GM12878 (cell line): ENCODE data around the gene ZNF385C. TPM values are rescaled to one million over a fixed set of nuclear protein-coding genes. Genes with fewer than 3 reads are reported as not detected.

Source experiments
- ATAC-seq: fragments of 200-7000 bp; cut with Tn5 transposase; 3 replicates; pipeline ENCODE4 v1.9.1; 2020; ENCODE audit warnings: mild to moderate bottlenecking, moderate library complexity
- BruUV-seq: library from RNA; stranded (reverse); fragments of 400-500 nt; replicated peaks from 2 replicates; lab custom pipeline; 2021; lab: Mats Ljungman, UMichigan
- CTCF ChIA-PET: fragments of 300-600 bp; sonication (Branson Sonifier 250); formaldehyde crosslinking; extraction: SDS; loops from one replicate; lab custom pipeline; 2021; ENCODE audit warnings: inconsistent platforms; lab: Yijun Ruan, JAX
- POLR2A ChIA-PET: fragments of 350-600 bp; formaldehyde crosslinking; extraction: SDS; loops from one replicate; lab custom pipeline; 2021; ENCODE audit warnings: inconsistent platforms; lab: Charles Lee
- RAD21 ChIA-PET: fragments of 300-600 bp; sonication (Branson Sonifier 250); formaldehyde crosslinking; loops from one replicate; lab custom pipeline; 2023; ENCODE audit warnings: antibody characterized with exemption; ENCODE audit not compliant: unreplicated experiment; lab: Charles Lee
- SMC1A ChIA-PET: fragments of 300-600 bp; sonication (Branson Sonifier 250); formaldehyde crosslinking; loops from one replicate; lab custom pipeline; 2023; ENCODE audit not compliant: unreplicated experiment, uncharacterized antibody; lab: Charles Lee
- DNase-seq: peaks from one replicate; pipeline ENCODE4 v3.0.0-alpha.2; 2011; ENCODE audit warnings: low read depth, low spot score
- FAIRE-seq: peaks from 3 replicates; lab custom pipeline; 2011; peaks lifted over from hg19 to GRCh38; lab: Jason Lieb, UNC
- H2AFZ ChIP-seq: 2 replicates; pipeline ENCODE4 v1.6.0; 2011; ENCODE audit warnings: low read depth, low read length, control low read depth; ENCODE audit not compliant: control insufficient read depth
- H3K27ac ChIP-seq: 2 replicates; pipeline ENCODE4 v1.5.1; 2011; ENCODE audit warnings: control low read depth; ENCODE audit not compliant: control insufficient read depth, insufficient read depth
- H3K27me3 ChIP-seq, 2 experiments: replicated peaks in 1 of 2; 2 replicates each; pipeline versions ENCODE4 v1.6.0 to v1.6.1; 2011; ENCODE audit warnings: low read length in 1 of 2; ENCODE audit not compliant: control insufficient read depth in 2 of 2, insufficient read depth in 2 of 2
- H3K36me3 ChIP-seq, 2 experiments: 2 replicates each; pipeline ENCODE4 v1.5.1; 2011; ENCODE audit warnings: low read length in 1 of 2; ENCODE audit not compliant: control insufficient read depth in 2 of 2, insufficient read depth in 2 of 2
- H3K4me1 ChIP-seq: 2 replicates; pipeline ENCODE4 v1.6.1; 2011; ENCODE audit warnings: mild to moderate bottlenecking, low read length, moderate library complexity, mixed read lengths; ENCODE audit not compliant: control insufficient read depth, insufficient read depth
- H3K4me2 ChIP-seq: 2 replicates; pipeline ENCODE4 v1.6.0; 2011; ENCODE audit warnings: control low read depth; ENCODE audit not compliant: control insufficient read depth, insufficient read depth
- H3K4me3 ChIP-seq: fragments of 200-600 bp; sonication (generic); 2 replicates; pipeline ENCODE4 v1.5.1; 2016
- H3K79me2 ChIP-seq: 2 replicates; pipeline ENCODE4 v1.6.0; 2011; ENCODE audit warnings: low read length; ENCODE audit not compliant: control insufficient read depth, insufficient read depth
- H3K9ac ChIP-seq: 2 replicates; pipeline ENCODE4 v1.8.0; 2011; ENCODE audit warnings: low read length, control low read depth, mixed read lengths; ENCODE audit not compliant: control insufficient read depth, insufficient read depth
- H3K9me3 ChIP-seq: replicated peaks from 3 replicates; pipeline ENCODE4 v1.5.1; 2011; ENCODE audit warnings: mild to moderate bottlenecking, low read length; ENCODE audit not compliant: control insufficient read depth, insufficient read depth
- H4K20me1 ChIP-seq: 2 replicates; pipeline ENCODE4 v1.6.0; 2011; ENCODE audit not compliant: control insufficient read depth, insufficient read depth
- CUX1 ChIP-seq: IDR thresholded peaks from 2 replicates; pipeline ENCODE4 v1.6.1; 2012; ENCODE audit warnings: improper control_type of control experiment, low read depth, low read length; ENCODE audit not compliant: insufficient replicate concordance
- EZH2 ChIP-seq: IDR thresholded peaks from 2 replicates; pipeline ENCODE4 v1.6.1; 2012; ENCODE audit warnings: low read depth, mild to moderate bottlenecking, control low read depth, inconsistent platforms, low read length, borderline replicate concordance; ENCODE audit not compliant: control insufficient read depth
- FOS ChIP-seq: IDR thresholded peaks from 3 replicates; pipeline ENCODE4 v1.6.1; 2011; ENCODE audit warnings: borderline replicate concordance; ENCODE audit not compliant: insufficient read length; ENCODE audit errors: extremely low read depth
- MAX ChIP-seq: IDR thresholded peaks from 2 replicates; pipeline ENCODE4 v1.6.1; 2012; ENCODE audit warnings: low read depth, low read length, improper control_type of control experiment
- NR2F1 ChIP-seq: fragments of 450-650 bp; conservative IDR thresholded peaks from 2 replicates; pipeline ENCODE4 v1.6.1; 2017; ENCODE audit warnings: mild to moderate bottlenecking
- POU2F2 ChIP-seq: IDR thresholded peaks from 3 replicates; pipeline ENCODE4 v1.6.1; 2011; ENCODE audit warnings: low read depth, mild to moderate bottlenecking, low read length, borderline replicate concordance
- RFX5 ChIP-seq: IDR thresholded peaks from 2 replicates; pipeline ENCODE4 v1.6.1; 2011; ENCODE audit warnings: low read depth, low read length, improper control_type of control experiment
- SRF ChIP-seq, 2 experiments: IDR thresholded peaks; 2 replicates each; pipeline ENCODE4 v1.6.1; 2011; ENCODE audit warnings: low read depth in 2 of 2, low read length in 2 of 2, mild to moderate bottlenecking in 1 of 2, moderate library complexity in 1 of 2
- USF1 ChIP-seq: IDR thresholded peaks from 2 replicates; pipeline ENCODE4 v1.6.1; 2011; ENCODE audit warnings: borderline replicate concordance, low read depth, mild to moderate bottlenecking, moderate library complexity, mixed read lengths, low read length; ENCODE audit not compliant: insufficient read depth; ENCODE audit errors: extremely low read length
- ZBED1 ChIP-seq: IDR thresholded peaks from 2 replicates; pipeline ENCODE4 v1.6.1; 2016; ENCODE audit warnings: borderline replicate concordance
- ZNF24 ChIP-seq: fragments of 450-650 bp; IDR thresholded peaks from 2 replicates; pipeline ENCODE4 v1.6.1; 2017; ENCODE audit warnings: antibody characterized with exemption, mild to moderate bottlenecking
- ZSCAN29 ChIP-seq: fragments of 450-650 bp; IDR thresholded peaks from 2 replicates; pipeline ENCODE4 v1.6.1; 2017; ENCODE audit warnings: mild to moderate bottlenecking, moderate library complexity
- WGBS: methylation state at CpG from one replicate; pipeline ENCODE4 v1.1.6; 2016; ENCODE audit warnings: low lambda C conversion rate; ENCODE audit not compliant: insufficient replicate concordance, insufficient coverage; ENCODE audit errors: missing lambda C conversion rate; 5-methylcytosine and 5-hydroxymethylcytosine counted together
- in situ Hi-C: fragments of 300-500 bp; cut with MboI; formaldehyde crosslinking; loops from 9 replicates; pipeline ENCODE4 v1.14.3; 2018; ENCODE audit warnings: mixed read lengths
- intact Hi-C: fragments of 100-400 bp; cut with micrococcal nuclease; formaldehyde crosslinking; loops from one replicate; pipeline ENCODE4 v1.14.2; 2022; ENCODE audit not compliant: unreplicated experiment
- polyA plus RNA-seq, 11 experiments: library from polyadenylated mRNA; depleted of rRNA in 4 of 11; unstranded in 6 of 11; stranded (reverse) in 5 of 11; fragments of >200 nt; fragmentation: Nextera tagmentation in 4 of 11; fragmentation: Illumina TruSeq in 1 of 11; extraction: Ambion mirVana in 4 of 11; extraction: Trizol in 1 of 11; gene quantifications; 1 replicate in 1 of 11; 2 replicates in 10 of 11; pipeline versions ENCODE4 v1.2.1 to v1.2.3, GENCODE V29; 2011 to 2016; ENCODE audit warnings: inconsistent platforms in 2 of 11, missing spikeins in 2 of 11, low read depth in 1 of 11
- total RNA-seq, 4 experiments: library from RNA; depleted of rRNA in 3 of 4; stranded (reverse); fragments of >200 nt in 3 of 4; fragmentation: Illumina TruSeq in 1 of 4; extraction: Trizol in 1 of 4; gene quantifications; 2 replicates each; pipeline versions ENCODE4 v1.2.1 to v1.2.3, GENCODE V29; 2013 to 2021

The ZNF385C gene
- total and polyA plus RNA-seq, 10 of the 15 experiments (the other 5 are each of a cell fraction or from before 2014, with no cell fraction given) = 0.06 to 0.20 (median 0.07) TPM; not detected in 5

- peaks cover 4 to 7% of the 10 kb centered on the region in 2 experiments for H3K27me3 ChIP-seq
- intact Hi-C loops = no loop called here
- in situ Hi-C loops = no loop called here
- H3K4me3 ChIP-seq = no peak overlapping the region
- no peak for ATAC-seq
- H3K4me1 ChIP-seq = no peaks in the 10 kb centered on the region
- no TSS peak for BruUV-seq
- POLR2A ChIA-PET = no interaction called here
- RAD21 ChIA-PET = interaction anchor here (1.2 kb wide), 1 partner anchor 104 kb away, joined by 3 read pairs; the partner anchor contains the start of gene KCNH4
- no peaks in the 10 kb centered on the region for H3K9me3 ChIP-seq
- TF ChIP-seq NR2F1 (no peak), ZSCAN29 (no peak), FOS (no peak), POU2F2 (no peak), SRF (IDR thresholded peaks at IDR 0.05; ENCODE audit: low read depth in 2 of 2, low read length in 2 of 2) (no peak), RFX5 (no peak), MAX (no peak), USF1 (no peak), CUX1 (no peak), ZBED1 (no peak), EZH2 (no peak), ZNF24 (no peak)
- SMC1A ChIA-PET = no interaction called here
- no peaks in the 10 kb centered on the region for H3K36me3 ChIP-seq
- DNase-seq = no peak
- no peak overlapping the region for H2AFZ ChIP-seq
- H3K79me2 ChIP-seq = no peaks in the 10 kb centered on the region
- FAIRE-seq = no peak
- no peaks in the 10 kb centered on the region for H4K20me1 ChIP-seq
- H3K27ac ChIP-seq = no peak overlapping the region
- WGBS = 54% methylated on average over 4 of the region's 4 CpGs
- no peak overlapping the region for H3K9ac ChIP-seq
- H3K4me2 ChIP-seq = no peak overlapping the region
- CTCF ChIA-PET = interaction anchor here (0.9 to 1.9 kb wide), 3 partner anchors 9 to 30 kb away, joined by 3 to 10 read pairs (median 4); no protein-coding TSS in a partner anchor
Measured at GRCh38 chr17:42076797-42077559, 21.3 kb downstream of the ZNF385C start.
